DOHH2 (cell line): Measurements from ENCODE around the gene ST8SIA6.

ENCODE experiments used
- H3F3A ChIP-seq: fragments of 200-600 bp; sonication (generic), shearing (Covaris generic); 2 replicates; pipeline ENCODE4 v1.6.0; 2016; ENCODE audit warnings: antibody characterized with exemption, mild to moderate bottlenecking; ENCODE audit not compliant: control insufficient read depth, insufficient read depth
- H3K27ac ChIP-seq: fragments of 200-600 bp; sonication (generic); 2 replicates; pipeline ENCODE4 v1.5.1; 2014; ENCODE audit warnings: low read depth, mild to moderate bottlenecking, low read length, moderate library complexity
- H3K27me3 ChIP-seq: fragments of 200-600 bp; sonication (generic); 2 replicates; pipeline ENCODE4 v1.6.1; 2014; ENCODE audit warnings: mild to moderate bottlenecking, low read length, mixed read lengths; ENCODE audit not compliant: control insufficient read depth
- H3K36me3 ChIP-seq: fragments of 200-600 bp; sonication (generic); 2 replicates; pipeline ENCODE4 v1.6.1; 2014; ENCODE audit warnings: mild to moderate bottlenecking, low read length, moderate library complexity, mixed read lengths; ENCODE audit not compliant: control insufficient read depth
- H3K4me1 ChIP-seq: fragments of 200-600 bp; sonication (generic); 2 replicates; pipeline ENCODE4 v1.6.1; 2014; ENCODE audit warnings: mild to moderate bottlenecking, low read length, mixed read lengths; ENCODE audit not compliant: control insufficient read depth
- H3K4me2 ChIP-seq: fragments of 200-600 bp; sonication (generic); 2 replicates; pipeline ENCODE4 v1.6.0; 2014; ENCODE audit warnings: mild to moderate bottlenecking, low read length, moderate library complexity
- H3K4me3 ChIP-seq: fragments of 200-600 bp; sonication (generic); 2 replicates; pipeline ENCODE4 v1.5.1; 2014; ENCODE audit warnings: mild to moderate bottlenecking, low read length, mixed read lengths
- H3K79me2 ChIP-seq: fragments of 200-600 bp; sonication (generic); 2 replicates; pipeline ENCODE4 v1.6.1; 2014; ENCODE audit warnings: mild to moderate bottlenecking, low read length, mixed read lengths; ENCODE audit not compliant: control insufficient read depth
- H3K9me2 ChIP-seq: fragments of 200-600 bp; sonication (generic); replicated peaks from 2 replicates; pipeline ENCODE4 v1.6.1; 2014; ENCODE audit warnings: mild to moderate bottlenecking, low read length, mixed read lengths; ENCODE audit not compliant: control insufficient read depth
- H3K9me3 ChIP-seq: fragments of 200-600 bp; sonication (generic); 2 replicates; pipeline ENCODE4 v1.6.1; 2014; ENCODE audit warnings: antibody characterized with exemption, low read length, mixed read lengths; ENCODE audit not compliant: control insufficient read depth, insufficient read depth
- H4K20me1 ChIP-seq: fragments of 200-600 bp; sonication (generic); 2 replicates; pipeline ENCODE4 v1.6.0; 2014; ENCODE audit warnings: low read depth, mild to moderate bottlenecking, antibody characterized with exemption, low read length, moderate library complexity; ENCODE audit not compliant: control insufficient read depth, insufficient read depth
- EZH2phosphoT487 ChIP-seq: fragments of 200-600 bp; sonication (generic); IDR thresholded peaks from 2 replicates; pipeline ENCODE4 v1.6.1; 2017; ENCODE audit warnings: borderline replicate concordance, mild to moderate bottlenecking, antibody characterized with exemption, low read length, moderate library complexity, mixed read lengths
- TF ChIP-seq, protein P1 (sequence below): fragments of 200-600 bp; sonication (generic); IDR thresholded peaks from one replicate; pipeline ENCODE4 v1.5.1; 2014; ENCODE audit warnings: antibody characterized with exemption, mild to moderate bottlenecking, low read depth, low read length; ENCODE audit not compliant: poor library complexity, severe bottlenecking

Gene ST8SIA6

DNA sequence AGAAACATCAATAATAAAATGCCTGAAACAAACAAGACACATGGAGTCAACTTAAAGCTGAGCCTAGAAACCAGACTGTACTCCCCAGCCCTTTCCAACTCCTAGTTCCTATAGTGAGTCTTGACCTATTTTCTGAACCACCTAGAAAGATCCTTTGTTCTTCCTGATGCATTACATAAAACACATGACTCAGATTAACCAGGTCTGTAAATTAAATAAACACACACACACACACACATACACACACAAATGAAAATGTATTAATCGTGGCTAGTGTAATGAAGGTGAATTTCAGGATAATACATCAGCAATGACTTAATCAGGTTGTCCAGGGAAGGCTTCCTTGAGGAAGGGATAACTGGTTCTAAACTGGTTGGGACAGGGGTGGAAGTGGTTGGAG is 104.7 kb downstream of the ST8SIA6 start:
- TF ChIP-seq, protein P1, sequence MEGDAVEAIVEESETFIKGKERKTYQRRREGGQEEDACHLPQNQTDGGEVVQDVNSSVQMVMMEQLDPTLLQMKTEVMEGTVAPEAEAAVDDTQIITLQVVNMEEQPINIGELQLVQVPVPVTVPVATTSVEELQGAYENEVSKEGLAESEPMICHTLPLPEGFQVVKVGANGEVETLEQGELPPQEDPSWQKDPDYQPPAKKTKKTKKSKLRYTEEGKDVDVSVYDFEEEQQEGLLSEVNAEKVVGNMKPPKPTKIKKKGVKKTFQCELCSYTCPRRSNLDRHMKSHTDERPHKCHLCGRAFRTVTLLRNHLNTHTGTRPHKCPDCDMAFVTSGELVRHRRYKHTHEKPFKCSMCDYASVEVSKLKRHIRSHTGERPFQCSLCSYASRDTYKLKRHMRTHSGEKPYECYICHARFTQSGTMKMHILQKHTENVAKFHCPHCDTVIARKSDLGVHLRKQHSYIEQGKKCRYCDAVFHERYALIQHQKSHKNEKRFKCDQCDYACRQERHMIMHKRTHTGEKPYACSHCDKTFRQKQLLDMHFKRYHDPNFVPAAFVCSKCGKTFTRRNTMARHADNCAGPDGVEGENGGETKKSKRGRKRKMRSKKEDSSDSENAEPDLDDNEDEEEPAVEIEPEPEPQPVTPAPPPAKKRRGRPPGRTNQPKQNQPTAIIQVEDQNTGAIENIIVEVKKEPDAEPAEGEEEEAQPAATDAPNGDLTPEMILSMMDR = no peak
- no peak for TF ChIP-seq EZH2phosphoT487

DNA sequence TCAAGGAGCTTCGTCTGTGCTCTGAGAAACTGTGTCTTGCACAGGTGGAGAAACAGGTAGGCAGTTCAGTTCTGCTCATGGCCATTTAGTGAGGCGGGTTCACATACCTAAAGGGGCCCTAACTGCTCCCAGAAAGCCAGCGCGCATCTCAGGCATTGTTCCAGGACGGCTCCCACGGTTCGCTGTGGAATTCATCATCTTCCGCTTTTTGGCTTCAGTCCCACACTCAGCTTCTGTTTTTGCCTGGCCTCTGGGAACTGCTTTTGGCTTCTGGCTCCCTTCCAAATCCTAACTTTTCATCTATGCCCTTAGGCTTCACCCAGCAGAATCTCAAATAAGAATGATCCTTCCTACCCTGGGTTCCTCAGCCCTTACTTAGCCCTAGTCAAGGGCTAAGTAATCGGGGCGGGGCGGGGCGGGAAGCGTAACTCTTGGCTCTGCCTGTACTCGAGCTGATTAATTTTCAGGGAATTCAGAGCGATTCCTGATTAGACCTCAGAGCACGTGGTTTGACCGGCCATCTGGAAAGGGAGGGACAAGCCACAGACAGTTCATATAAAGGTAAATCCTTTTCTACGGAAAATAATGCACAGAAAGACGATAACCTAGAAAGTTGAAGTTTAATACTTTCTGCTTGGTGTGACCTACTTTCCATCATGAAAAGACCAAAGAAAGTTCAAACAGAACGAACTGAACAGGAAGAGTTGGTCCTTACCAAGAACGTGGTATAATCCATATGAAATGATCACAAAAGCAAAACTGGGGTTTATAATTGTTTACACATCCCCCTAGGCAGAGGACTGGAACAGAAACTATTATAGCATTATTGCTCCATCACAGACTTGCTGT is 105.7 kb downstream of the ST8SIA6 start:
- Histone ChIP-seq H3K36me3 (no peaks in the 10 kb centered on the region), H3K9me2 (no peaks in the 10 kb centered on the region), H3K79me2 (no peaks in the 10 kb centered on the region), H3K4me2 (no peak overlapping the region), H3K4me1 (no peaks in the 10 kb centered on the region), H3K4me3 (no peak overlapping the region), H3K9me3 (no peaks in the 10 kb centered on the region), H3F3A (no peaks in the 10 kb centered on the region), H3K27me3 (no peaks in the 10 kb centered on the region), H3K27ac (no peak overlapping the region), H4K20me1 (no peaks in the 10 kb centered on the region)
- no peak for TF ChIP-seq EZH2phosphoT487
- TF ChIP-seq, protein P1 = no peak

More for the DNA sequence above, 104.7 kb downstream of the ST8SIA6 start:
- Histone ChIP-seq H3K27me3 (no peaks in the 10 kb centered on the region), H3K4me1 (no peaks in the 10 kb centered on the region), H3K27ac (no peak overlapping the region), H3F3A (no peaks in the 10 kb centered on the region), H3K79me2 (no peaks in the 10 kb centered on the region), H3K36me3 (no peaks in the 10 kb centered on the region), H3K4me2 (no peak overlapping the region), H3K9me2 (no peaks in the 10 kb centered on the region), H3K4me3 (no peak overlapping the region), H3K9me3 (no peaks in the 10 kb centered on the region), H4K20me1 (no peaks in the 10 kb centered on the region)

DNA sequence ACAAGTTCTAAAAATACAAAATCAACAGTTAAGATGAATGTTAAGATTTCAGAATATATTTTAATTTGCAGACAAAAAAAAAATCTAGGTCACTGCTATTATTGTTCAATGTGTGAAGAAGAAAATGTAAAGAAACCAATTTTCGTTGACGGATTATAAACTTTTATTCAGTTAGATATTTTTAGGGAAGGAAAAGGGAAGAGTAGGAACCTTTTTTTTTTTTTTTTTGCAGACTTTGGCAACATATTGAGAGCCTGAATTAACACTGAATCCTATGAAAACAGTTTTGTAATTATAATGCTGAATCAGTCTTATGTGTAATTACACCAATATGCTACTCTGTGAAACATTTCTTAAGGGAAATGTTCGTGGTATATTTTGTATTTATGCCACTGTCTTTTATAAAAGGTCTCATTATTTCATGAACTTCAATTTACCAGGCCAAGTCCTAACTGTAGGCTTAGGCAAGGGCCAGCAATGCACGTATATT is 106.3 kb downstream of the ST8SIA6 start:
- Histone ChIP-seq H3K79me2 (no peaks in the 10 kb centered on the region), H3K27ac (no peak overlapping the region), H3K4me2 (no peak overlapping the region), H3K9me3 (no peaks in the 10 kb centered on the region), H3K4me3 (no peak overlapping the region), H3K36me3 (no peaks in the 10 kb centered on the region), H4K20me1 (no peaks in the 10 kb centered on the region), H3K27me3 (no peaks in the 10 kb centered on the region), H3F3A (no peaks in the 10 kb centered on the region), H3K9me2 (no peaks in the 10 kb centered on the region), H3K4me1 (no peaks in the 10 kb centered on the region)
- TF ChIP-seq, protein P1 = no peak
- no peak for TF ChIP-seq EZH2phosphoT487
